GM23338 (cell line): Measurements from ENCODE around the gene ZBTB40. TPM values are rescaled to one million over a fixed set of nuclear protein-coding genes. Genes with fewer than 3 reads are reported as not detected.

Experiments
- ATAC-seq: fragments of 200-7000 bp; cut with Tn5 transposase; 3 replicates; pipeline ENCODE4 v1.9.1; 2020
- DNase-seq: peaks from one replicate; pipeline ENCODE4 v3.0.0-alpha.2; 2015; ENCODE audit warnings: low spot score
- H2AFZ ChIP-seq: fragments of 200-600 bp; sonication (generic); 2 replicates; pipeline ENCODE4 v1.8.0; 2016; ENCODE audit warnings: antibody characterized with exemption, mild to moderate bottlenecking, moderate library complexity
- H3F3A ChIP-seq: fragments of 200-600 bp; sonication (generic); replicated peaks from 2 replicates; pipeline ENCODE4 v1.8.0; 2017; ENCODE audit warnings: antibody characterized with exemption, mixed run types, low read depth
- H3K27ac ChIP-seq: fragments of 200-600 bp; sonication (generic); 2 replicates; pipeline ENCODE4 v1.6.1; 2016; ENCODE audit warnings: low read depth
- H3K27me3 ChIP-seq: fragments of 200-600 bp; sonication (generic); 2 replicates; pipeline ENCODE4 v1.8.0; 2016; ENCODE audit warnings: mild to moderate bottlenecking, mixed run types, moderate library complexity; ENCODE audit not compliant: insufficient read depth
- H3K36me3 ChIP-seq: fragments of 200-600 bp; sonication (generic); 2 replicates; pipeline ENCODE4 v1.8.0; 2016; ENCODE audit warnings: mild to moderate bottlenecking; ENCODE audit not compliant: insufficient read depth
- H3K4me1 ChIP-seq: fragments of 200-600 bp; sonication (generic); 2 replicates; pipeline ENCODE4 v1.8.0; 2016; ENCODE audit warnings: mild to moderate bottlenecking, moderate library complexity; ENCODE audit not compliant: insufficient read depth
- H3K4me2 ChIP-seq: fragments of 200-600 bp; sonication (generic); 2 replicates; pipeline ENCODE4 v1.7.1; 2017; ENCODE audit warnings: mixed run types
- H3K4me3 ChIP-seq: fragments of 200-600 bp; sonication (generic); 2 replicates; pipeline ENCODE4 v1.6.1; 2016; ENCODE audit warnings: mixed run types
- H3K79me2 ChIP-seq: fragments of 200-600 bp; sonication (generic); replicated peaks from 2 replicates; pipeline ENCODE4 v1.8.0; 2017; ENCODE audit warnings: mild to moderate bottlenecking; ENCODE audit not compliant: insufficient read depth
- H3K9me2 ChIP-seq: fragments of 200-600 bp; sonication (generic); 2 replicates; pipeline ENCODE4 v1.8.0; 2017; ENCODE audit not compliant: insufficient read depth
- H4K20me1 ChIP-seq: fragments of 200-600 bp; sonication (generic); replicated peaks from 2 replicates; pipeline ENCODE4 v1.8.0; 2017; ENCODE audit warnings: mild to moderate bottlenecking; ENCODE audit not compliant: insufficient read depth
- H3K27ac Mint-ChIP-seq: 2 replicates; pipeline ENCODE4 v1.8.0; 2020; ENCODE audit warnings: inconsistent platforms, mild to moderate bottlenecking, moderate library complexity, mixed read lengths
- H3K27me3 Mint-ChIP-seq: 3 replicates; pipeline ENCODE4 v1.8.0; 2022; ENCODE audit warnings: low read depth, mild to moderate bottlenecking, moderate library complexity, mixed read lengths, inconsistent platforms; ENCODE audit not compliant: insufficient read depth, poor library complexity
- H3K36me3 Mint-ChIP-seq: 3 replicates; pipeline ENCODE4 v1.8.0; 2021; ENCODE audit warnings: low read depth, mild to moderate bottlenecking, inconsistent platforms, moderate library complexity, mixed read lengths
- H3K4me1 Mint-ChIP-seq: 3 replicates; pipeline ENCODE4 v1.8.0; 2020; ENCODE audit warnings: mild to moderate bottlenecking, inconsistent platforms, mixed read lengths
- H3K4me3 Mint-ChIP-seq: 3 replicates; pipeline ENCODE4 v1.8.0; 2021; ENCODE audit warnings: moderate library complexity, mild to moderate bottlenecking, inconsistent platforms, mixed read lengths
- H3K9me3 Mint-ChIP-seq: 3 replicates; pipeline ENCODE4 v1.8.0; 2020; ENCODE audit warnings: moderate library complexity, mild to moderate bottlenecking, inconsistent platforms, mixed read lengths
- CREB1 ChIP-seq: fragments of 250-450 bp; sonication (Bioruptor Pico); IDR thresholded peaks from 2 replicates; pipeline ENCODE4 v1.5.0; 2020; ENCODE audit warnings: low read depth, mild to moderate bottlenecking, moderate library complexity
- EZH2 ChIP-seq: fragments of 200-600 bp; sonication (generic); IDR thresholded peaks from one replicate; pipeline ENCODE4 v1.8.0; 2017; ENCODE audit warnings: antibody characterized with exemption, mild to moderate bottlenecking, low read depth; ENCODE audit not compliant: unreplicated experiment
- JUNB ChIP-seq: IDR thresholded peaks from one replicate; pipeline ENCODE4 v1.6.1; 2016; ENCODE audit warnings: antibody characterized with exemption; ENCODE audit not compliant: unreplicated experiment
- NANOG ChIP-seq: IDR thresholded peaks from 2 replicates; pipeline ENCODE4 v1.6.1; 2016; ENCODE audit warnings: antibody characterized with exemption, borderline replicate concordance
- POLR2AphosphoS5 ChIP-seq: IDR thresholded peaks from 2 replicates; pipeline ENCODE4 v1.6.1; 2016; ENCODE audit warnings: antibody characterized with exemption, low read depth
- REST ChIP-seq: IDR thresholded peaks from one replicate; pipeline ENCODE4 v1.6.1; 2018; ENCODE audit warnings: antibody characterized with exemption; ENCODE audit not compliant: unreplicated experiment
- polyA plus RNA-seq: library from polyadenylated mRNA; unstranded; fragments of >200 nt; fragmentation: Nextera tagmentation; extraction: Ambion mirVana; gene quantifications from 2 replicates; pipeline ENCODE4 v1.2.1, GENCODE V29; 2016
- total RNA-seq: library from RNA; depleted of rRNA; stranded (reverse); fragments of >200 nt; shearing (Covaris generic); gene quantifications from 2 replicates; pipeline ENCODE4 v1.2.3, GENCODE V29; 2014

Gene ZBTB40
- total and polyA plus RNA-seq, 2 experiments from 2014 or later: 3.1 to 22.7 TPM

DNA sequence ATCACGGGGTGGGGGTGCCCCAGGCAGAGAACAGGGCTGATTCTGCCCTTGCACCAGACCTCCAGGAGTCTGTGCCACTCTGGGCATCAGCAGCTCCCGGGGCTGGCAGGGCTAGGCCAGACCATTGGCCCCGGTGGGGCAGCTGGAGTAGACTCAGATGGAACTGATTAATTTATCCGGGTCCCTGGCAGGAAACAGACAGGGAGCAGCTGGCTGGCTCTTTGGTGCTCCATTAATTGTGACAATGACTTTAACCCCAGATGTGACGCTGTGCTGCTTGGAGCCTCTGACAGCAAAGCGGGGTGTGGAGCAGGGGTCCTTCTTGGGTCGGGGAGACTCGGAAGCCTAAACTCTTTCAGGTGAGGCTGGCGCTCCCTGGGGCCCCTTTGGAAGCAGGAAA is 121.2 kb downstream of the ZBTB40 start (continued):
- TF ChIP-seq REST: no peak
- TF ChIP-seq POLR2AphosphoS5: no peak
- no peak for TF ChIP-seq NANOG

GRCh38 chr1:22573237-22573636 is 121.6 kb downstream of the ZBTB40 start:
- Mint-ChIP-seq H3K27me3 (peaks cover 15% of the 10 kb centered on the region), H3K27ac (no peak overlapping the region), H3K4me3 (no peak overlapping the region), H3K4me1 (peaks cover 2% of the 10 kb centered on the region), H3K9me3 (peaks cover 11% of the 10 kb centered on the region), H3K36me3 (peaks cover 11% of the 10 kb centered on the region)
- H4K20me1 ChIP-seq: no peaks in the 10 kb centered on the region; the same call in 1 of the 2 replicates
- no peaks in the 10 kb centered on the region for H3K36me3 ChIP-seq
- H3K27ac ChIP-seq: no peak overlapping the region
- no peaks in the 10 kb centered on the region for H3K4me1 ChIP-seq
- no peak overlapping the region for H3K4me2 ChIP-seq
- 0 out of 2 replicates have a peak, but pooled peaks cover under 1% of the 10 kb centered on the region for H3K9me2 ChIP-seq
- no peak overlapping the region for H3K4me3 ChIP-seq
- no peak for TF ChIP-seq EZH2
- TF ChIP-seq NANOG: no peak
- TF ChIP-seq CREB1 (CRISPR knock-in tag): no peak
- TF ChIP-seq JUNB: no peak
- TF ChIP-seq POLR2AphosphoS5: no peak
- peaks cover 7% of the 10 kb centered on the region for H3F3A ChIP-seq
- no peaks in the 10 kb centered on the region for H3K27me3 ChIP-seq
- ATAC-seq (no peak), DNase-seq (no peak)
- H3K79me2 ChIP-seq: no peaks in the 10 kb centered on the region
- no peak overlapping the region for H2AFZ ChIP-seq

- Mint-ChIP-seq H3K4me1 (peaks cover 2% of the 10 kb centered on the region), H3K27me3 (peaks cover 13% of the 10 kb centered on the region), H3K36me3 (peaks cover 16% of the 10 kb centered on the region), H3K9me3 (peaks cover 25% of the 10 kb centered on the region), H3K27ac (no peak overlapping the region), H3K4me3 (no peak overlapping the region)
- Histone ChIP-seq H4K20me1 (no peaks in the 10 kb centered on the region; the same call in 1 of the 2 replicates), H3K4me3 (no peak overlapping the region), H2AFZ (no peak overlapping the region), H3K36me3 (no peaks in the 10 kb centered on the region), H3F3A (peaks cover 20% of the 10 kb centered on the region), H3K27me3 (no peaks in the 10 kb centered on the region), H3K4me2 (no peak overlapping the region), H3K27ac (no peak overlapping the region), H3K79me2 (no peaks in the 10 kb centered on the region), H3K9me2 (0 out of 2 replicates have a peak, but pooled peaks cover 3% of the 10 kb centered on the region), H3K4me1 (no peaks in the 10 kb centered on the region)
- ATAC-seq (no peak), DNase-seq (no peak)
- TF ChIP-seq REST: no peak
- TF ChIP-seq POLR2AphosphoS5: no peak
Measured at GRCh38 chr1:22575532-22576149, 124.0 kb downstream of the ZBTB40 start.
